H54 (cell line): ENCODE measurements around the gene ADRA2C.

Source experiments
- DNase-seq: peaks from one replicate; pipeline ENCODE4 v3.0.0; 2011; ENCODE audit warnings: low spot score, mixed read lengths; ENCODE audit not compliant: insufficient read length
- FAIRE-seq: peaks from 3 replicates; lab custom pipeline; 2011; peaks lifted over from hg19 to GRCh38; lab: Jason Lieb, UNC
- POLR2A ChIP-seq: IDR thresholded peaks from 2 replicates; pipeline ENCODE4 v1.6.1; 2011; ENCODE audit warnings: low read depth, mild to moderate bottlenecking, low read length

The ADRA2C gene

GRCh38 chr4:3744232-3744631 lies 22.0 kb upstream of the ADRA2C start:
- TF ChIP-seq POLR2A, result no peak
- FAIRE-seq (no peak), DNase-seq (no peak)

GRCh38 chr4:3744901-3745300 lies 21.3 kb upstream of the ADRA2C start:
- no peak for DNase-seq
- no peak for TF ChIP-seq POLR2A
- FAIRE-seq, result no peak

GRCh38 chr4:3745886-3746656 lies 20.1 kb upstream of the ADRA2C start:
- FAIRE-seq (no peak), DNase-seq (no peak)
- no peak for TF ChIP-seq POLR2A

GRCh38 chr4:3746701-3747580 lies 19.2 kb upstream of the ADRA2C start:
- TF ChIP-seq POLR2A, result no peak
- FAIRE-seq, result no peak
- DNase-seq, result no peak

GRCh38 chr4:3747581-3747904 lies 18.6 kb upstream of the ADRA2C start:
- FAIRE-seq (no peak), DNase-seq (no peak)
- TF ChIP-seq POLR2A, result no peak

- no peak for FAIRE-seq
- TF ChIP-seq POLR2A, result no peak
- DNase-seq, result no peak
Measured at GRCh38 chr4:3748136-3748898, 17.9 kb upstream of the ADRA2C start.

GRCh38 chr4:3749081-3749480 lies 17.1 kb upstream of the ADRA2C start:
- DNase-seq (no peak), FAIRE-seq (no peak)
- TF ChIP-seq POLR2A, result no peak

- DNase-seq, result no peak
- no peak for FAIRE-seq
- TF ChIP-seq POLR2A, result no peak
Measured at GRCh38 chr4:3750334-3750733, 15.9 kb upstream of the ADRA2C start.

- DNase-seq (no peak), FAIRE-seq (no peak)
- no peak for TF ChIP-seq POLR2A
Measured at GRCh38 chr4:3752022-3752421, 14.2 kb upstream of the ADRA2C start.

- TF ChIP-seq POLR2A, result no peak
- FAIRE-seq (no peak), DNase-seq (no peak)
Measured at GRCh38 chr4:3753726-3754412, 12.3 kb upstream of the ADRA2C start.

GRCh38 chr4:3756343-3757059 lies 9.7 kb upstream of the ADRA2C start:
- peak; percentile 31 for DNase-seq
- TF ChIP-seq POLR2A, result no peak
- no peak for FAIRE-seq

- no peak for TF ChIP-seq POLR2A
- DNase-seq, result no peak
- no peak for FAIRE-seq
Measured at GRCh38 chr4:3759236-3759635, 6.9 kb upstream of the ADRA2C start.

- FAIRE-seq, result no peak
- no peak for DNase-seq
Measured at GRCh38 chr4:3760346-3760745, 5.8 kb upstream of the ADRA2C start.

More at GRCh38 chr4:3760346-3760745, 5.8 kb upstream of the ADRA2C start:
- no peak for TF ChIP-seq POLR2A
